GM12892 (cell line): ENCODE data around the gene ABLIM2.

ENCODE experiments used
- POLR2A ChIP-seq: IDR thresholded peaks from 2 replicates; pipeline ENCODE4 v1.6.1; 2011; ENCODE audit warnings: low read depth, low read length, control low read depth
- POLR2AphosphoS5 ChIP-seq: IDR thresholded peaks from 2 replicates; pipeline ENCODE4 v1.6.1; 2011; ENCODE audit warnings: low read depth, low read length, control low read depth
- TAF1 ChIP-seq: IDR thresholded peaks from 2 replicates; pipeline ENCODE4 v1.6.1; 2011; ENCODE audit warnings: low read depth, mild to moderate bottlenecking, control low read depth, low read length, borderline replicate concordance

- TF ChIP-seq POLR2A: no peak
- TF ChIP-seq TAF1: no peak
- no peak for TF ChIP-seq POLR2AphosphoS5
Measured at GRCh38 chr4:8061145-8061544, 97.5 kb downstream of the ABLIM2 start.
